Fibroblast of the conjunctiva (primary cell): ENCODE results near the gene DCP1A.
A peak's percentile ranks its signal among the peaks of the same experiment; 100 is the strongest.
"Not testable (repeated sequence)": the region's sequence is repeated elsewhere in the genome, so short reads cannot be mapped to it uniquely, and the experiment has no call there.

Source experiments
- DNase-seq: peaks from one replicate; pipeline ENCODE4 v3.0.0-alpha.2; 2010; ENCODE audit warnings: low read depth

DCP1A gene

DNA sequence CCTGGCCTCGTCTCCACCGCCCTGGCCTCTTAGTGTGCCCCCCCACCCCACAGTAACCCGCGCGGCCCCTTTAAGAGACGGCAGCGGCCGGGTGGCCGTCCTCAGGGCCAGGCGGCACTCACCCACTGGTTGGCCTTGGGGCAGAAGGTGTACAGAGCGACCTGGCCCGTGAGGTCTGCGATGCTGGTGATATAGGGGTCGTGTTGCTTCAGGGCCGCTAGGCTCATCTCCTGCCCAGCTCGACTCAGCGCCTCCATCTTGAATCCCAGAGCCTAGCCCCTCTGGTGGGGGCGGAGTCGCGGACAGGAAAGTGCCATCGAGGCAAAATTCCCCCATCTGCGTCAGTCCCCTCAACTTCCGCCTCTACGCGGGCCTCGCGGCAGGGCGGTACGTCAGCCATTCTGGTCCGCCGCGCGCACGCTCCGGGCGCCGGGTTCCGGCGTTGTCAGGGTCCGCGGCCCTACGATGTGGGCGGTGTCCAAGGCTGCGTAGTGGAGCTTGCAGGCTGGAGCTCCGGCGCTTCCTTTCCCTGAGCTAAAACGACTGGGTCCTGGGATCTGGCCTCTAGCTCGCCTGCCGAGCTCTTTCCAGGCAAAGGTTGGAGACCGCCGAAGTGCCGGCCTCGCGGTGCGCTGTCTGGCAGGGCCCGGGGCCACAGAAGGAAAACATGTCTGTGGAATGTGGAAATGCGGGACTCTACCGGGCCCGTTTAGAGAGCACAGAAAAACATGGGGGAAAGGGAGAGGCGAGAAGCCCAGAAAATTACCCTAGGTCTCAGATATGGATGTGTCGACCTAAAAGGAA is at the start of gene DCP1A:
Gene DCP1A (minus strand): TSS at position 283 of the 804 bp plus-strand sequence. CDS start 26 bp downstream, at position 257.
- DNase-seq, result peak; percentile 92

GRCh38 chr3:53384465-53385423 is 37.4 kb upstream of the DCP1A start:
- no peak for DNase-seq

- no peak for DNase-seq
These were observed 34.8 kb upstream of the DCP1A start for GRCh38 chr3:53382106-53382505.

GRCh38 chr3:53380306-53380705 is 33.0 kb upstream of the DCP1A start:
- no peak for DNase-seq

DNA sequence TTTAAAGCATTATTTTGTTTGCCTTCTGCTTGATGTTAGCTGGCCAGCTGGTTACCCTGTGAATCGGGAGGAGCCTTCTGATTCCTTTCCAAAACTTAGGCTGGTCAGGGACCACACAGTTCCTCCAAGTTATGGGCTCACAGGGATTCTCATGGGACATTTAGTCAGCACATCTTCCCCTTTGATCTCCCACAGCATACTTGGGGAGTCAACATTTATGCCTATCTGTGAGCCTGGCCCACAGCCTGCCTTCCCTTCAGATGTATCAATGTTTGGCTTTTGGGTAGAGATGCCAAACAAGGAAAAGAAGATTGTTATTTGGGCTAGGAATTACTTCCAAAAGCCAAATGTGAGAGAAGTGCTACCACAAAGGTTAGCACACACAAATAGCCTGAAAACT is 32.6 kb upstream of the DCP1A start:
- DNase-seq, result no peak

DNA sequence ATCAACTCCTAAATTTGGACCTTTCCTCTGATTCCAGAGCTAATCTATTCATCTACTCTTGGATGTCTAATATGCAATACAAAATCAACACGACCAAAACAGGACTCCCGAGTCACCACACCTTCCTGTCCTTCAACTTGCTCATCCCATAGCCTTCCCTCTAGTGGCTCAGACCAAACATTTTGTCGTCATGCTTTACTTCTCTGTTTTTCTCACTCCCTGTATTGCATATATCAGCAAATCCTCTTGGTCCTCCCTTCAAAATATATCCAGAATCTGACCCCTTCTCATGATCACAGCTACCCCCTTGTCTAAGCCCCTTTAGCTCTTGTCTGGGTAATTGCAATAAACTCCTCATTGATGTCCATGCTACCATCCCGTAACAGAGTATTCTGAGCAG is 30.5 kb upstream of the DCP1A start:
- DNase-seq, result no peak

DNA sequence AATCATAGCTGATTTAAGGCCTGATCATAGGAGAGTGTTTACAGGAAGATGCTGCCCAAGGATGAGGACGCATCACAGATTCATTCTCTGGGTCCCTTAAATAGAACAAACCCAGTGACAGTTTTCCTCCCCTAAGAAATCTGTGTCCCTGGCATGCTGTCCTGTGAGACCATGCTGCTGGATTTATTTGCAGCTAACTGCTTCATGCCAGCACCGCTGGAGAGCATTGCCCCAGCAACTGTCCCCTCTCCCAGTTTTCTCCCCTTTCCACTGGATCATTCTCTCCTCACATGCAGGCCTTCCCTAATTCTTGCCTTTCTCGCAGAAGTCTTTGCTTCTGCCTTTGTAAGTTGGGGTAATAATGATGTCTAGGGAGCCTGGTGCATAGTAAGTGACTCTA is 29.3 kb upstream of the DCP1A start:
- DNase-seq, result no peak

DNA sequence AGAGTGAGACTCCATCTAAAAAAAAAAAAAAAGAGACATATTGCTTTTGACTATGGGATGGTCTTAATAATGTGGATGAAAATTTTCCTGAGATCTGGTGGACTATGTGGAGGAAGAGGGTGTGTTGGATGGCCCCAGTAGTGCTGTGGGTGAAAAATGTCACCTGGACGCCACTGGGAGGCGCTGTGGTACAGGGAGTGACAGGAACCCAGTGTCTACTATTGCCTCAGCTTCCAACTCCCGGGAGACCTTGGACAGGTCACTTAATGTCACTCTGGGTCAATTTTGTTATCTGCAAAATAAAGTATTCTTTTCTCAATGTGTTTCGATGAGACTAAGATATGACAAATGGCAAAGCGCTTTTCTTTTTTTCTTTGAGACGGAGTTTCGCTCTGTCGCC is 27.7 kb upstream of the DCP1A start:
- peak; percentile 42 for DNase-seq

- not testable (repeated sequence) for DNase-seq
These were observed 23.4 kb upstream of the DCP1A start for GRCh38 chr3:53370719-53371118.

DNA sequence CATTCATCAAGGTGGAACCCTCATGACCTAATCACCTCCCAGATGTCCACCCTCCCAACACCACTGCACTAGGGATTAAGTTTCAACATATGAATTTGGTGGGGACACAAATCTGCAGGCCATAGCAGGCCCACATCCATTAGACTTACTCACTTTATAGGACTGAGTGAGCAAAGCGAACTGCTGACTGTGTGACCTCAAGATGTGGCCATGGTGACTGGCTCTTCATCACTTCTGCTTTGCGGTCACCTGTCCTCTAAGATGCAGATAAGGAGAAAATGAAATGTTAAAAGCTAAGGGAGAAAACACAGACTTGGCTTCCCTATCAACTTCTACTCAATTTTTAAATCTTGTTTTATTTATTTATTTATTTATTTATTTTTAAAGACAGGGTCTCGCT is 14.5 kb upstream of the DCP1A start:
- no peak for DNase-seq

DNA sequence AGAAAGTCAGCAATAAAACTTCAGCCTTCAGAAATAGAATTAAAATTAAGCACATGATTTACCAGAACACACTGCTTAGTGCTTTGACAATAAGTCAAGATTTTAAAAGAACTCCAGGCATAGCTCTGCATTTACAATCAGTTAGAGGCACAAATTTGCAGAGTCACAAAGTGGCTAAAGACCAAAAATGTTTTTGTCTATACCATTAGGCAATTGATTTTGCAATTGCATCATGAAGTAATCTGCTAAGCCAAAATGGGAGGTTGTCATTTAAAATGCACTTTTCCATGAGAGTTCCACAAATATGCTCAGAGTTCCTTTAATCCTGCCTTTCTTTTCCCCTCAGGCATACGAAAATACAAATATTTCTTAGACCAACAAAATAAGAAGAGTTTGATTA is 10.1 kb upstream of the DCP1A start:
- DNase-seq, result peak; percentile 35

DNA sequence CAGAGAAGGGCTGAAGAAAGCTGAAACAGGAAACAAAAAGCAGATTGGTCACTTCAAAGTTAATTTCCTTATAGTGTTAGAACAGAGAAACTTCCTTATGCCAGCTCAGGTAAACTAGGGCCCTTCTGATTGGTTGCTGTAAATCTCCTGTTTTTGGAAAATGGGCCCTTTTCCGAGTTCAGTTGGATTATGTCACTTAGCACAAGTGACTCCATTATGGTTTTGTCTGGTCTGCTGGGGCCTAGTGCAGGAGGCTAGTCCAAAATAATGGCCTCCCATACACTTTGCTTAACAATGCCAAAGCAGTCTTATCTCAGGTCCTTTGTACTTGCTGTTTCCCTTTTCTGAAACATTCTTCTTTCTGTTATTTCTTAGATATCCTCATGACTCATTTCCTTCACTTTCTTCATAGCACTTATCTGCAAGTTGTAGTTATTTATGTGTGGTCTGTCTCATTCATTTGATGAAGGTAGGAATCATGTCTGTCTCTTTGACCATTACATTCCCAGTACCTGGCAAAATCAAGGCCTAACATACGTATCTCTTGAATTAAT is 7.7 kb upstream of the DCP1A start:
- DNase-seq, result no peak

DNA sequence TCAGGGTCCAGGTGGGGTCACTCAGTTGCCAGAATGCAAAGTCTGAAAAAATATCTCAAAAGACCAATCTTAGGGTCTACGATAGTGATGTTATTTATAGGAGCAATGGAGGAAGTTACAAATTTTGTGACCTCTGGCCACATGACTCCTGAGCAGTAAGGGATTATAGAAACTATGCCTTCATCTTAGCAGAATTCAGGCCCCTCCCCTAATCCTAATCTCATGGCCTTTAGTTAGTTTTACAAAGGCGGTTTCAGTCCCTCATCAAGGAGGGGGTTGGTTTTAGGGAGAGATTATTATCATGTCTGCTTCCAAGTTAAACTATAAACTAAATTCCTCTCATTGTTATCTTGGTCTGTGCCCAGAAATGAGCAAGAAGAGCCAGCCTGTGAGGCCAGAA is 5.9 kb upstream of the DCP1A start:
- no peak for DNase-seq

DNA sequence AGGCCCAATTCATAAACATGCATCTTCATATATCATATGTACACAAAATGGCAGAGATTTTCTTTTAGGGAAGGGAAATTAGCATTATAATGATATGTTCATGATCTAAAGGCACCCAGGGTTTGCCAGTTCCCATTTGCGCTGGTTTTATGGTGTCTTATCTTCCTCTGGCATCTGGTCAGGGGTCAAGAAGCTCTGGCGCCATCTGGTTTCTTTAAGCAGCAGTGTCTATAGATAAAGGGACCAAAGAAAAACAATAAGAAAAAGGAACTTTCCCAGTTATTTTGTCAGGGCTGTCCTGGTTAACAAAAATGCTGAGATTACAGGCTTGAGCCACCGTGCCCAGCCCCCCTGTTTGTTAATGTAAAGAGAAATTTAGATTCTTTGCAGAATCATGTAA is 3.3 kb upstream of the DCP1A start:
- DNase-seq, result no peak

- not testable (repeated sequence) for DNase-seq
These were observed 775 bp upstream of the DCP1A start for GRCh38 chr3:53348118-53348517.

DNA sequence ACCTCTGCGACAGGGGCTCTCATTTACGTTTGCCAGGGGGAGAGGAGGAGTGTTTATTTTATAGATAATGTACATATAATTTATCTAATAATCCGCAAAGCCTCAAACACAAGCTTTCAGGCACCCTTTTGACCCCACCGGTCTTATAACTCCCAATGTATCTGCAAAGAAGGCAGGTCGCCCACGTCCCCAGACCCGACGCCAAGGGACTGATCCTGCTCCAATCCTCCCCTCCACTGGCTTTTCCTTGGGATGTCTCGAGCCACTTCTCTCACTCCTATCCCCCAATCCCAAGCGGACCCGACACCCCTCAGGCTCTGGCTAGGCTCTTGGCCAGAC is 452 bp downstream of the DCP1A start:
- no peak for DNase-seq

DNA sequence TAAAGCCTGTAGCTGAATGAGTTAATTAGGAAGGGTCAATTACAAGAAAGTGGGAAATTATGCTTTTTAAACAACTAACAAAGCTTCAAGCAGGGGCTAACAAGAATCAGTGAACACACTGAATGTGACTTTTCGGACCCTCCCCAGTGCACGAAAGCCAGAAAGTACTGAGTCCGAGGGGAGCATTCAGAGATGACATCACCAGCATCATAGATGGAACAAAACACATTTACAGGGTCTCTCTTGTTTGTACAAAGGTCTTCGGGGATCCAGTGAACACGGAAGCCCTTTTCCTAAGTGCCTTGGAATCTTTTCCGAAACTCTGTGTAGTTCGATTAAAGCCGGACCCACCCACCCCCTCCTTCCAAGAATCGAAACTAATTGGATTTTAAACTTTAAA is 829 bp downstream of the DCP1A start:
- no peak for DNase-seq

DNA sequence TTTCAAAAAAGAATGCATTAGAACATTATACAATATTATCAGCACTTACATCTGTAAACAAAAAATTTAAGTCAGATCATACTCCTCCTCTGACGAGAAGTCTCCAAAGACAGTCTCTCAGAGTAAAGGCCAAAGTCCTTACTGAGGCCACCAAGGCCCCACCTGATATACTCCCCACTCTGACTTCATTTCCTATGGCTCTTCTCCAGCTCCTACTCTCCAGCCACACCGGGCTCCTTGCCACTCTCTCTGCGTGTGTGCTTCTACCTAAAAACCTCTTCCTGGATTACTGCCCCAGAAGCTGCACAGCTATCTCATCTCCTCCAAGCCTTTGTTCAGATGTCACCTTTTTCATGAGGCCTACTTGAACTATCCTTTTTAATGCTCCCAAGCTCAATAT is 5.0 kb downstream of the DCP1A start:
- DNase-seq, result no peak

DNA sequence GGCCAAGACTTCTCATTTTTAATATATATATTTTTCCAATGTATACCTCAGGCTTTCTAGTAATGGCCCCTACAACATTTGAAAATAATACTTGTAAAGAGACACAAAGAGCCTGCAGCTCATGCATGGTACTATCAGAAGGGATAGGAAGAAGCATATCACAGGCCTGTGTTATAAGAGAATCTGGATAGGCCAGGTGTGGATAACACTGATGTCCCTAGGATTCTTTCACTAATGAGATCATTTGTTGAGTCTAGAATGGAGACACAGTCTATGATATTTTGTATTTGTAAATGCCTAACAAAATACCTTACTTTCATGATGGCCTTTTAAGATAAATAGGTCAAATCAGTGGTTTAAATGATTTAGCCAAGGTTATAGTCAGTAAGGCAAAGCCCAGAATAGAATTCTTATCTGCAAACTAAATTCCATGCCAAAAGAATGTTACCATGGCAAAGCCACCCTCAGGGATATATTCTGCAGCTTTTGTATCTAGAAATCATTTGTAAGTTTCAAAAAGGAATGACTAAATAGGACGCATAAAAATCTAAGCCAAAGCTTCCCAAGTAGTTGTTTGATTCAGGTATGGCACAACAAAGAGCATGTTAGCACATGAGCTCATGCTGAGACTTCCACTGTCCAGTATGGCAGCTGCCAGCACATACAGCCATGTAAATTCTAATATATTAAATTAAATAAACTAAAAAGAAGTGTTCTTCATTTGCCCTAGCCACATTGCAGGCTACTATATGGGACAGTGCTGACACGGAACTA is 10.0 kb downstream of the DCP1A start:
- no peak for DNase-seq

GRCh38 chr3:53334742-53335141 is 12.6 kb downstream of the DCP1A start:
- no peak for DNase-seq

GRCh38 chr3:53331871-53332270 is 15.5 kb downstream of the DCP1A start:
- no peak for DNase-seq

- no peak for DNase-seq
These were observed 17.4 kb downstream of the DCP1A start for GRCh38 chr3:53329897-53330296.
